ENCODE data around the gene COPE.

COPE gene

DNA sequence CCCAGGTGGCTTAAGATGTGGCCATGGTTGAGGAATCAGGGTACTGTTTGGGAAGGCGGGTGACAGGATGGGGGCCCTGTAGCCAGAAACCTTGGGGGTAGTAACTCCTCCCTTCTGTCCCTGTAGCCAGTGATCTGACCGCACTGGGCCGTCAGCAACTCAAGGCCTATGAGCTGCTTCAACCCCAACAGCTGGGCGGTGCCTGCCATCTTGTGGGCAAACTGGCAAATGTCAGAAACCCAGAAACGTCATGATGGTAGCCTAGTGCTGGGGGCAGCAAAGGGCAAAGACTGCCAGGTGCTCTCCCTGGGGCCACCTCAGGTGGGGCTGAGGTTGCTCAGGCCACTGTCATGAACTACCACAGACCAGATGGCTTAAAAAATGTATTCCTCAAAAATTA is 3.5 kb downstream of the COPE start:
- Mint-ChIP-seq H3K36me3 (ENCODE audit: low read depth) (peaks cover 18% of the 10 kb centered on the region), H3K9me3 (no peaks in the 10 kb centered on the region), H3K27ac (no peak overlapping the region), H3K27me3 (ENCODE audit: low read depth) (no peaks in the 10 kb centered on the region), H3K4me1 (peaks cover 12% of the 10 kb centered on the region), H3K4me3 (peak overlapping the region; percentile 68 to 80 (median 78))
- TF ChIP-seq, protein P1, sequence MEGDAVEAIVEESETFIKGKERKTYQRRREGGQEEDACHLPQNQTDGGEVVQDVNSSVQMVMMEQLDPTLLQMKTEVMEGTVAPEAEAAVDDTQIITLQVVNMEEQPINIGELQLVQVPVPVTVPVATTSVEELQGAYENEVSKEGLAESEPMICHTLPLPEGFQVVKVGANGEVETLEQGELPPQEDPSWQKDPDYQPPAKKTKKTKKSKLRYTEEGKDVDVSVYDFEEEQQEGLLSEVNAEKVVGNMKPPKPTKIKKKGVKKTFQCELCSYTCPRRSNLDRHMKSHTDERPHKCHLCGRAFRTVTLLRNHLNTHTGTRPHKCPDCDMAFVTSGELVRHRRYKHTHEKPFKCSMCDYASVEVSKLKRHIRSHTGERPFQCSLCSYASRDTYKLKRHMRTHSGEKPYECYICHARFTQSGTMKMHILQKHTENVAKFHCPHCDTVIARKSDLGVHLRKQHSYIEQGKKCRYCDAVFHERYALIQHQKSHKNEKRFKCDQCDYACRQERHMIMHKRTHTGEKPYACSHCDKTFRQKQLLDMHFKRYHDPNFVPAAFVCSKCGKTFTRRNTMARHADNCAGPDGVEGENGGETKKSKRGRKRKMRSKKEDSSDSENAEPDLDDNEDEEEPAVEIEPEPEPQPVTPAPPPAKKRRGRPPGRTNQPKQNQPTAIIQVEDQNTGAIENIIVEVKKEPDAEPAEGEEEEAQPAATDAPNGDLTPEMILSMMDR (IDR thresholded peaks at IDR 0.05; ENCODE audit: unreplicated experiment in 3 of 3) = peak in 1 of 3 experiments; percentile 18

DNA sequence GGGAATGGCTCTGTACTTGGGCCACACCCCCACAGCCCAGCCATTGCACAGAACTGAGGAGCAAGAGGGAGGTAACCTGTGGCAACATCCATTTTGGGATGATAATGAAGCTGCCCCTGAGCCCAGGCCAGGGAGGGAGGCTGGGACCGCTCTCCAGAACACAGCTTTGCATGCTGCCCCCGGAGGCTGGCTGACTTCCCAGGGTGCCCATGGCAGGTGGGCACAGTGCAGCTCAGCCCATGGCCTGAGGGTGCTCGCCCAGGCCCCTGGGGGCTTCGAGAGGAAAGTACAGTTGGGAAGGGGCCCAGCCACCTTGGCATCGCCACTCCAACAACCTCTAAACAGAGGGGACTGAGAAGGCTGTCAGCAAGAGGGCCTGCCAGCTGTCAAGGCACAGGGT is 5.7 kb downstream of the COPE start:
- Mint-ChIP-seq H3K4me1 (peaks cover 9% of the 10 kb centered on the region), H3K9me3 (no peaks in the 10 kb centered on the region), H3K27me3 (ENCODE audit: low read depth) (no peaks in the 10 kb centered on the region), H3K4me3 (no peak overlapping the region), H3K36me3 (ENCODE audit: low read depth) (peaks cover 23% of the 10 kb centered on the region), H3K27ac (no peak overlapping the region)
- TF ChIP-seq, protein P1 (IDR thresholded peaks at IDR 0.05; ENCODE audit: unreplicated experiment in 3 of 3) = no peak

DNA sequence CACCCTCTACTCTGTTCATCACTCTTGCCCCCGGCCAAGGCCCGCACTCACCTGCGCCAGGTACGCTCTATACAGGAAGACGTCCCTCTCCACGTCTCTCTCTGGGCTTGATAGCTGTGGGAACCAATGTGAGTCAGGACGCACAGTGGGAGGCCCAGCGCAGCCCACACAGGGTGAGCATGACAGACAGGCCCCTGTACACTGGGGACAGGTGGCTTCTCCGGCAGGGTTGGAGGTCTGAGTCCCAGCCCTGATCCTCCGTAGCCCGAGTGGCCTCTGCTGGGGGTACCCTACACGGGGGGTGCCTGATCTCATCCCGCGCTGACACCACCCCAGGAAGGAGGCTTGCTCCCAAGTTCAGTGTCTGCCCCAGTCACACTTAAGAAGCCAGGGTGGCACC is 6.3 kb downstream of the COPE start:
- Mint-ChIP-seq H3K36me3 (ENCODE audit: low read depth) (peaks cover 23% of the 10 kb centered on the region), H3K27me3 (ENCODE audit: low read depth) (no peaks in the 10 kb centered on the region), H3K9me3 (no peaks in the 10 kb centered on the region), H3K4me1 (peaks cover 5% of the 10 kb centered on the region), H3K27ac (no peak overlapping the region), H3K4me3 (no peak overlapping the region)
- TF ChIP-seq, protein P1 (IDR thresholded peaks at IDR 0.05; ENCODE audit: unreplicated experiment in 3 of 3) = no peak

DNA sequence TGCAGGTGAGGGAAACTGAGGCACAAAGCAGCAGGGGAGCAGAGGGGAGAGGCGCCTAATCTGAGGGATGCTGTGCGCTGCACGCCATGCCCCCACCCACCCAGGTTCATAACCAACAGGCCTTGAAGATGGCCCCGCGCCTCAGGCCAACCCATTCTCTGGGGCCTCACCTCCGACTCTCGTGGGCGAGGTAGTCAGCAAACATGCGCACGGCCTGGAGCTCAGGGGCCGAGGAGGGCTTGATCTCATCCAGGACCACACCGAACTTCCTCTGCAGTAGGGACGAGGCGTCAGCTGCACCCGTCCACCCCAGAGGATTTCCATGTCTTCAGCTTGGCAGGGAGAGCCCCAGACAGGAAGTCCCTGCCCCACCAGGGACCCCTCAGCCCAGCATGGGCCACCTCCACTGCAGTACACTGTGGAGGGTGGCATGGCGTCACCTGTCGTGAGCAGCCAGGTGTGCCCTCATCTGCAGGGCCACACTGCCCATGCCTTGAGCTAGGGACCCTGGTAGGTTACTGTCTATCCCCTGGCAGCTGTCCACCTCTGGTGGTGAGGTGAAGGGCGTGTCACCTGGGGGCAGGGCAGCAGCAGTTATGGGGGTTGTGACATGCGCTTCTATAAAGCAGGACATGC is 8.3 kb downstream of the COPE start:
- H3K4me1 Mint-ChIP-seq = no peaks in the 10 kb centered on the region
- H3K27me3 Mint-ChIP-seq (ENCODE audit: low read depth) = no peaks in the 10 kb centered on the region
- H3K4me3 Mint-ChIP-seq = no peak overlapping the region
- H3K9me3 Mint-ChIP-seq = no peaks in the 10 kb centered on the region
- TF ChIP-seq, protein P1 (IDR thresholded peaks at IDR 0.05; ENCODE audit: unreplicated experiment in 3 of 3) = no peak
- peaks cover 19% of the 10 kb centered on the region for H3K36me3 Mint-ChIP-seq (ENCODE audit: low read depth)
- H3K27ac Mint-ChIP-seq = no peak overlapping the region

DNA sequence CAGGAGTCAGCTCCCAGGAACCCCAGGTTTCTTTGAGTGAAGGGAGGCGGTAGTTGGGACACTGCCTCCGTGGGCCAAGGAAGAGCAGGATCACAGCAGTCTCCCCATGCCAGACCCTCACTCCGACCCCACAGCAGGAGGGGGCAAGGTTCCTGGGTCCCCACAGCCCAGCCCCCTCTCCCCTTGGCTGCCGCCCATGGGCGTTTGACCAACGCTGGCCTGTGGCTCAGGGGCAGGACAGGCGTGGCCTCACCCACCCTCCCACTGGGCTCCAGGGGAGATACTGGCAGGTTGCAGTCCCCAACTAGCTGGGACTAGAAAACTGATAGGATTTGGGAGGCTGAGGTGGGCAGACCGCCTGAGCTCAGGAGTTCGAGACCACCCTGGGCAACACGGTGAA is 9.2 kb downstream of the COPE start:
- Mint-ChIP-seq H3K4me3 (no peak overlapping the region), H3K9me3 (no peaks in the 10 kb centered on the region), H3K36me3 (ENCODE audit: low read depth) (peaks cover 20% of the 10 kb centered on the region), H3K4me1 (no peaks in the 10 kb centered on the region), H3K27me3 (ENCODE audit: low read depth) (no peaks in the 10 kb centered on the region), H3K27ac (no peak overlapping the region)
- TF ChIP-seq, protein P1 (IDR thresholded peaks at IDR 0.05; ENCODE audit: unreplicated experiment in 3 of 3) = no peak

DNA sequence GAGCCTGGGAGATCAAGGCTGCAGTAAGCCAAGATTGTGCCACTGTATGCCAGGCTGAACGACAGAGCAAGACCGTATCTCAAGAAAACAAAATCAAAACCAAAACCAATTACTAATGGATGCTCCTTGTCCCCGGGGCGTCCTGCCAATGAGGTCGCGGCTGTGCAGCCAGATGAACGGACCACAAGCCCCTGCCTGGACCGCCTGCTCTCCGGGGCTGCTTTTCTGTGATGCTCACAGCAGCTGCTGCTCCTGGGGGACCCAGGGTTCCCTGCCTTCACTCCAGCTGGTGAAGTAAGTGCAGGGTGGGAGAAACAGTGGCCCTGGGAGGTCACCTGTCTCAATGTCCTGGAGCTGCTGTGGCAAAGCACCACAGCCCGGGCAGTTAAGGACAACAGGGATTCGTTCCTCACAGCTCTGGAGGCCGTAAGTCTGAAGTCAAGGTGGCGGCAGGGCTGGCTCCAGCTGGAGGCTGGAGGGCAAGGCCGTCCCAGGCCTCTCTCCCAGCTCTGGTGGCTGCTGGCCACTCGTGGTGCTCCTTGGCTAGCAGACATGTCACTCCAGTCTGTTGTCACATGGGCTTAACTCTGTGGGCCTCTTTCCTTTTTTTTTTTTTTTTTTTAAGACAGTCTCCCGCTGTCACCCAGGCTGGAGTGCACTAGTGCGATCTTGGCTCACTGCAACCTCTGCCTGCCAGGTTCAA is 10.1 kb downstream of the COPE start:
- Mint-ChIP-seq H3K27ac (no peak overlapping the region), H3K9me3 (no peaks in the 10 kb centered on the region), H3K36me3 (ENCODE audit: low read depth) (peaks cover 20% of the 10 kb centered on the region), H3K4me3 (no peak overlapping the region), H3K27me3 (ENCODE audit: low read depth) (no peaks in the 10 kb centered on the region), H3K4me1 (no peaks in the 10 kb centered on the region)
- TF ChIP-seq, protein P1 (IDR thresholded peaks at IDR 0.05; ENCODE audit: unreplicated experiment in 3 of 3) = no peak
